Activated T-cell treated with anti-CD3 and anti-CD28 coated beads for 24 hours (primary cell): ENCODE data around the gene CELF4.

Experiments
- DNase-seq: peaks from one replicate; pipeline ENCODE4 v3.0.0-alpha.2; 2020; ENCODE audit warnings: low read depth

Gene CELF4

DNA sequence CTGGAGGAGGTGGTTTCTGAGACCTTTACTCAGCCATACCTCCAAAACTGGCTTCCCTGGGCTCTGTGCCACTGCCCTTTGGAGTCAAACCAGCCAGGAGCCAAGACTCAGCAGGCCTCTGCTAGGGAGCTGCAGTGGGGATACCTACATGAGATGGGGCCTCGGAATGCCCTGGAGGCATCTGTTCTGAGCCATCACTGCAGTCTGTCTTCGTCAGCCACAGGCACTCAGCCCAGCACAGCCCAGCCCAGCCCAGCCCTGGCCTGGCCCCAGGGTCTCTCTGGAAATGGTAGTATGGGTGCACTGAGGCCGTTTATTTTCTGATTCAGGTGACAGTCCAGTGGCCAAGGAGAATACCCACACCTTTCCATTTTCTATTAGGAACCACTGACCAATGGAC is 209.8 kb downstream of the CELF4 start:
- no peak for DNase-seq

DNA sequence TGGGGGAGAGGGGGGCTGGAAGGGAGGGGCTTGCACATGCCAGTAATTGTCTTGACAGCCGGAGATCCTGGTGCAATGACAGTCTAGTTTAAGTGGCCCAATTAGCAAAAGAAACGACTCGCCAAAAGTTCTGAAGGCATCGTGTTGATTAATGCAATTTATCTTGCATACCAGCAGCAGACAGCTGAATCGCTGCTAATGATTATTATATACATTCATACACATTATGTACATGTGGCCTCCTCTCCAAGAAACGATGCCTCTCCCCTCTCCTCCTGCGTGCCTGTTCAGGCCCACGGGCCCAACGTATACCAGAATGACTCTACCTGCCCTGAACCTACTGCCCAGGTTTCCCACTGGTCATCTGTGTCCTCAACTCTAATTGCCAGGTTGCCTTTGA is 214.5 kb downstream of the CELF4 start:
- DNase-seq: no peak

DNA sequence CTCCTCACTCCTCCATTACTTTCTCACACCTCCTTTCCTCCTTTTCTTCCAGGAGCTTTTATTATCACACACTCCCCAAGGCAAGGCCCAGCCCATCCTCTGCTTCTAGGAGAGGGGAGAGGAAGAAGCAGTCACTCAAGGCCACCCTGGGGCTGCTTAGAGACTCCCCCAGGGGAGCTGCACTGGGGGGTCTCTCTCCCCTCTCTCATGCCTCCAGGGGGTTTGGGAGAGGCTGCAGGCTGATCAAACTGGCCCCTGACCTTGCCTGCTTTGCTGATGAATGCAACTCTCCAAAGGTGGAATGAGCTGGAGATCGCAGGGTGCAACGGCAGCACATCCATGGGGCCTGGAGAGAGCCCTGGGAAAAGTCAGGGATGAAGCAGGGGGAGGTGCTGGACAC is 216.9 kb downstream of the CELF4 start:
- DNase-seq: no peak

DNA sequence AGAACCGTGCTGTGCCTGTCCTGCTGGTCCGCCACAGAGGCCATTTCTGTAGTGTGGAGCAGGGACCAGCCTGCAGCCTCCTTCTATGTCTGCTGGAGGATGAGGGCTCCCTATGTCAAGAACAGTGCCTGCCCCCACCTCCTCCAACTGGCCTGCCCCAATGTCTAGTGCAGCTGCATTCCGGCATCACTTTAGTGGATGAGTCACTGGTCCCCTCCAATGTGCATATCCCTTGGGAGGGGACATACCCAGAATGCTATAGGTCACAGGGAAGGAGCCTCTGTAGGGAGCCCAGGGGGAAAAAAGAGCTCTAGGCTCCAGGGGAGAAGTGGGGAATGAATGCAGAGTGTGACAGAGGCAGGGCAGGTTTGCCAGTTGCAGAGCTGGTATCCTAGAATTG is 219.6 kb downstream of the CELF4 start:
- no peak for DNase-seq

DNA sequence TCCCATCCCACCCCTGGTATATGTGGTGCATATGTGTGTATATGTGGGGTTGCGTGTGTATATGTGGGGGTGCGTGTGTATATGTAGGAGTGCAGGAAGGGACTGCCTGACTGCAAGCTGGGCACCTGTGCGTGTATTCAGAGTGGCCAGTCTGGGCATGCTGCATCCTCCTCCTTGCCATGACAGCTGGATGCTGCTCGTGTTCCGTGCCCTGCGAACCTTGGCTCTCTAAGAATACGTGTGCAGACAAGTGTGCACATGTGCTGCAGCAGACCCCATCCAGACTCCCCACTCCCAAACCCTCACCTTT is 222.1 kb downstream of the CELF4 start:
- no peak for DNase-seq

DNA sequence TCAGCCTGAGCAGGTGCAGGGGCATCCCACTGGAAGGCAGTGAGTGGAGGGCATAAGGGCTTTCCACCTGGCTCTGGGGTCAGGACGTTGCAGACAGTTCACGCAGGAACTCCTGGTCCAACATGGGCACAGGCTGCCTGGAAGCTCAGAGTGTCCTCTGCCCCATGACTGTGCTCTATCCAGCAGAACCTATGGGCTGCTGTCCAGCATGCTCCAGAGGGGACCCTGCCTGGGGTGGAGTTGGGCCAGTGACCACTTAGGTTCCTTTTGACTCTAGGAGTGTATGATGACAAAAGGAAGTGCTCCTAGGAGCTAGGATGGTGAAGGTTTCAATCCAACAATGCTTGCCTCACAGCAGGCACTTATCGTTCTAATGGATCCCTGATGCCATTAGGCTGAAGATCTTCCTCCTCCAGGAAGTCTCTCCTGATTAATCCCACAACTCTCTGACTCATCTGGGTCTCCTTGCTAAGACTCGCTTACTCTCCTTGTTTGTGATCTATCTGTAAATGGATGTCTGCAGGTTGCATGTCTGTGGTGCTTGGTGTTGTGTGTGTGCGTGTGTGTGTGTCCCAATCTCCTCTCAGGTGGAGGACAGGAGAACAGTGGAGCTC is 224.0 kb downstream of the CELF4 start:
- DNase-seq: no peak

DNA sequence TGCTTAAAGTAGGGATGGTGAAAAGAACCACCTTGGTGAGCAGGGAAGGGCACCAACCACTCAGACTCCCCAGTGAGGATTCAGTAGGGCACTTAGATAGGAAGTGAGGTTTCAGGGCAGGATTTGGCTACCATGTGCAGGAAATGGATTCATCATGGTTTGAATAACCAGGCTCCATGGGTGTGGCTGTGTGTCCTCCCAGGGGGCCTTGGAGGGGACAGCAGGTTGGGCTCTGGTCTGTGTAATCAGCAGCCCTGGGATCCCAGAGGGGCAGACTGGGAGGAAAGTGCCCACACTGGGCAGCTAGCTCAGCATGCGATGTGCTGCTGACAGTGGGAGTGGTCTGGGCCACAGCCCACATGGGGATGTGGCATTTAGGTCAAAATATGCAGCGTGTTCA is 224.6 kb downstream of the CELF4 start:
- no peak for DNase-seq

DNA sequence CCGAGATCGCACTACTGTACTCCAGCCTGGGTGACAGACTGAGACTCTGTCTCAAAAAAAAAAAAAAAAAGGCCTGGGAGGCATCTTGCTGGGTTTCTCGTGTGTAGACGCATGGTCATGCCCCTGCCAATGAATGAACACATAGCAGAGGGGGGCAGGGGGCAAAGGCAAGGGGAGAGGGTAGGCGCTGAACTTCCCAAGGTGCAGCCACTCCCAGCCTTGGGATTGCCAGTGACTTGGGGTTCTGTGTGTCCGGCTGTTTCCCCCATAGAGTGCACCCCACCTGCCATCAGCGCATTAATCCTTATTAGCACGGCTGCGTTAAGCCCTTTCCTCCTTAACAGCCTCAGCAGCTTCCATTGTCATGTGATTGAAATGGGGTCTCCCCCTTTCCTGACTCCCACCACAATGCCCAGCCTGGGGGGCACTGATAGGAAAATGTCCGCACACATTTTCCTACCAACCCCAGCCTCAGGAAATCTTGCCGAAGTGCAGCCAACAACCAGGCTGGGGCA is 225.8 kb downstream of the CELF4 start:
- no peak for DNase-seq

DNA sequence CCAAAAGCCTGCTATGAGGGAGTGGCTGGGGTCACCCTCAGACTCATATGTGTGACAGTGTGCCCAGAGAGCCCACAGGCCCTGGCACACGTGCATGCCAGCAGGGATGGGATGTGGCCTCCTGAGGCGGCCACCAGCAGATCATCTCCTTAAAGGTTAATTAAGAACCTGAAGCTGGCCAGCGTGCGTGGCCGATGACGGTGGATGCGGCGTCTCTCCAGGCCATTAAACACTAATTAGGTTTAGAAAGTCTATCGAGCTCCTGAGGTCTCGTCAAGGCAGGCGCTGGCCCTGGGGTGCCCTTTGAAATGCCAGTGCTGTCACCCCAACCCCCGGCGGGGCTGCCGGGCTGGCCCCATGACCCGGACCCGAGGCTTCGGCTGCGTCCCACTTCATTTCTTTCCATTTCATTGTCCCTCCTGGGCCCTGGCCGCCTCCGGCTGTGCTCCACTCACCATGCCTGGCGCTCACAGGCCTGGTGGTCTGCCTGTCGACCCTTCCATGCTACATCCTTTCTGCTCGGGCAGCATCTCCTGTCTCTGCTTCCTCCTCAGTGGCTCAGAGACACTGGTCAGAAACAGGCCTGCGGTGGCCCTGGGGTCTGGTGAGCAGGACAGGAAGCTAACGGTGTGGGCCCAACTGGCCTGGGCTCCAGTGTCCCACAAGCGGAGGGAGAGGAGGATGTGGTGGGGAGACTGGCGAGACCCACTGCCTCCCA is 228.9 kb downstream of the CELF4 start:
- DNase-seq: no peak

DNA sequence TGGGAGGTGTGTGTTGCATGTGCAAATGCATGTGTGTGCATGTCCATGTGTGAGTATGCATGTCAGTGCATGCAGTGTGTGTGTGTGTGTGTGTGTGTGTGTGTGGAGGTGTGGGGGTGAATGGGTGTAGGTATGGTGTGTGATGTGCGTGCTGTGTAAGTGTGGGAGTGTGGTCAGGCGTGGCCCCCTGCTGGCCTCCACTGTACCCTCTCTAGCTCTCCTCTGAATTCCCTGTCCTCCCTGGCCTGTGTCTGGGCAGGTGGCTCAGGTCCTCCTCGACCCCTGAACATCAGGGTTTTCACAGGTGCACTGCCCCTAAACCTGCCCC is 230.2 kb downstream of the CELF4 start:
- DNase-seq: no peak

DNA sequence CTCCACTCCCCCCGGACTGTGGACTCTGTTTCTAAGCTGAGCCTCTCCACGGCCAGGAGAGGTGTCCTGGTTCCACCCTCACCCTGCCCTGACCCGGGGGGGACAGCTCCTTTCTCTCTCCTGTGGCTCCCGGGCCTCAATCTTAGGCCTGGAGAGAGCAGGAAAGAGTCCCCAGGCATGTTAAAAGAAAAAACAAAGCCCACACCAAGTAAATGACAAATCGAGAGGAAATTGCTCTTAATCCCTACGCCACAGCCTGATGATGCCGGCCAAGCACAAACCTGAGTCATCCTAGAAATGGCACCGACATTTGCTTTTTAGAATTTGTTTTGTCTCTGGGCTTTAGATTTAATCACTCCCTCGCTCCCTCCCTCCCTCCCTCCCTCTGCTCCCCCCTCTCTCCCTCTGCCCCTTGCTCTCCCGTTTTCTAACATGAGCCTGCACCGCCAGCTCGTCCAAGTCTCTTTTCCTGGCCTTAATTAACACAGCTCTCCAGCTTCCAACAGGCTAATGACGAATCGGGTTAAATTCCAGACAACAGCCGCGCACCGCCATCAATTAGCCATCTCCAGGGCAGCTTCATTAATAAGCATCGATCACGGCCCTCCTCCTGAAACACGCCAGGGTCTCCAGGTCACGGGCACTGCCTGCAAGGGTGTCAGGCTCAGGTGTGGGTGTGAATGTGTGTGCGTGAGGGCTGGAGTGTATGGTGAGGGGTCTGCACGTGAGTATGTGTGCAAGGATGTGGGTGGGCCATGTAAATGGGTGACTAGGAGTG is 230.8 kb downstream of the CELF4 start:
- no peak for DNase-seq

DNA sequence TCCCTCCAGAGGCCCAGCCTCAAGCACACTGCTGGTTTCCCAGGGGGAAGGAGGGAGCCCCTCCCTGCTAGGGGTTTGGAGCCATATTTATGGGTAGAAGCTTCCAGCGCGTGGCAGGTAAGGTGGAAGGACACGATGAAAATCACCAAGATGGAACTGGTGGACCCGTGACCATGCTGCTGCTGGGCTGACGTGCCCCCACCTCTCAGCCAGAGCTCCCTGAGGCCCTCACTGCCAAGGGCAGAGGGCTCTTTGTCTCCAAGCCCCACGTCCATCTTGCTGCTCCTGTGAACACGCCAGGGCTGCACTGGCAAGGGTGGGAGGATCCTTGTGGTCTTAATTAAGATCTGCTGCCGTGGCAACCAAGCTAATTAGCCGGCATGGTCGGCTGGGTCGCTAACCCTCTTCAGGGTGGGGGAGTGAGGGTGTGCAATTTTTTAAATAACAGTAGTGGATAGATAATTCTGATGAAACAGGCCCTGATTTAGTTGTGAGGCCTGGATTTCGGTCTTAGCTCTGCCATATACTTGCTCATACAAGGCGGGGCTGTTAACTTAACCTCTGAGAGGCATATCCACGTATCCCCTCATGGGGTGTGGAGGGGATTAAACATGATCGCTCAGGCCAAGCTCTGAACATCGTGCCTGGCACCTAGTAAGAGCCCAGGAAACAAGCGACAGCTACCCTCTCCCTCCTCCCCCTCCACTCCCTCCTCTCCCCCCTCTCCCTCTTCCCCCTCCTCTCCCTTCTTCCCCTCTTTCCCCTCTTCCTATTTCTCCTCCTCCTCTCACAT is 232.8 kb downstream of the CELF4 start:
- DNase-seq: no peak

DNA sequence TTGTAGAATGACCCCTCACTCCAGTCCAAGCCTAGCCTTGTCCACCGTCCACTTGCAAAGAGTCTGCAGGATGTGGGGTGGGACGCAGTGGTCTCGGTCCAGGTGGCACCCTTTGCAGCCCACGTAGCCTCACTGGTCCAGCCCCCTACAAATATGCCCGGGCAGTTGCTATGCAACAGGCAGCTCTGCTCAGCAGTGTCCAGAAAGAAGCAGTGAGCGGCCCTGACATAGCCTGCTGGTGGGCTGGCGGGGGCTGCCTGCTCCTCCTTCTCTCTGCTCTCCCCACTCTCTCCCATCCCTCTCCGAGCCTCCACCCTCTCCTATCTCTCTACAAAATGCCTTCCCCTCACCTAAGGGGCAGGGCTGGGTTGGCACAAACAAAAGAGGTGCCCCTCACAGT is 233.4 kb downstream of the CELF4 start:
- no peak for DNase-seq

DNA sequence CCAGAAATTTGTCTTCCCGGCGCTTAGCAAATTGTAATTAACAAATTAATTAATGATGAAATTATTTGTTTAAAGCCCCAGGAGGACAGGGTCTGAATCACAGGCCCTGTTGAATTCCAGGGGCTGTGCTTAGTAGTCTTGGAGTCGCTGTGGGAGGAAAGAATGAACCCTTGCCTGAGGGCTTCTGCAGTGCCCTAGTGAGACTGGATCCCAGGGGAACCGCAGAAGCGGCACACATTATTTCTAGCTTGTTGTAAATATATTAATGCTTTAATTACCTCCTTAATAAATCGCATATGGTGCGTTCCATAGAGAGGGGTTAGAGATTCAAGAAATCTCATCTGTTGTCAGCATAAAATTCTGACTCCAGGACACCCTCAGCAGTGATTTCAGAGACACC is 235.4 kb downstream of the CELF4 start:
- DNase-seq: no peak

DNA sequence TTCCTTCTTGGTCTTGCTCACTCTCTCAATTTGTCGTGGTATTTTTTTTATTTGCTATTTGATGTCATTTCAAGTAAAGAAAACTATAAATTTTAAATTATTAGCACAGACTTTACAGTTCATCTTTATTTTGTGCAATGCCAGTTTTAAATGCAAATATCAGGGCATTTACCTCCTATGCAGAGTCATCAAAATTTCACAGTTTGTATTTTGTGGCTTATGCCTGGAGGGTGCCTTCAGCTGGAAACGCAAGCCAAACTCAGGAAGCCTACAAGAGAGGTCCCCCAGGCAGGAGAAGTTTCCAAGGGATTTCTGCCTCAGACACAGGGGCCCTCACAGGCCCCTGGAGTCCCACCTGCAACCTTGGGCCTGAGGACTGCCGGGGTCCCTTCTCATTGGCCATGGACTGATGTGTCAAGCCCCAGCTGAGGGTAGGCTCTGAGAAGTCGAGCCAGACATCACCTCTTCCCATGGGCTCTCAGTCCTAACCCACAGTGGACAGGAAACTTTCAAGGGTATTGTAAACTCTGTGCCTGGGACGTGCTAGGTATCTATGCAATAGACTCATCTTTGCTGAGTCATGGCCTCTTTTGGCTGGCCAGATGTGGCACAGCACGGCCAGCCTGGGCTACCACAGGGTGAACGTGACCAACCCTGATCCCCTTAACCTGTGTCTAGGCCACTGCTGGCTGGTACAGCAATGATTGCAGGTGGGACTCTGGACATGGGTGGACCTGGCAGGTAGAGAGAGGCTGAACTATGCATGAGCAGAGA is 236.5 kb downstream of the CELF4 start:
- DNase-seq: no peak

DNA sequence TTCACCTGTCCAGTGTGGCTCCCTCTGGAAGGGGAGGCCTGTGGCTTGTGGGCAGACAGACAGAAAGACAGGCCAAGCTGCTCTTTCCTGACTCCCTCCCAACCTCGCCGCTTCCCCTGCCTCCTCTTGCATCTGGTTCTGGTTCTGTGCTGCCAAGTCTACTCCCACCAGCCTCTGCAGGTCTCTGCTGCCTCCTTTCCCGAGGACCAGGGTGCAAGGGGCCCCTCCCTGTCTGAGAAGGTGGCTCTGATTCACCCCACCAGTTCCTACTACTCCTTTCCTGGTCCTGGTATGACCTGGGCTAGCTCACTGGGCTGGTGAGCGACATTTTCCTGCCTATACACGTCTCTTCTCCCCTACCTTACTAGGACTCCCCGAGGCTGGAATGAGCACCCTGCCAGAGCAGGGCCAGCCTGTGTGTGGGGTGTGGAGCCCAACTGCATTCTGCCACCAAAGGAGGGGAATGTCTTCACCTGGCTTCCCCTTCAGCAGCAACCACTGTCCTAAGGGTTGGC is 238.5 kb downstream of the CELF4 start:
- DNase-seq: no peak

DNA sequence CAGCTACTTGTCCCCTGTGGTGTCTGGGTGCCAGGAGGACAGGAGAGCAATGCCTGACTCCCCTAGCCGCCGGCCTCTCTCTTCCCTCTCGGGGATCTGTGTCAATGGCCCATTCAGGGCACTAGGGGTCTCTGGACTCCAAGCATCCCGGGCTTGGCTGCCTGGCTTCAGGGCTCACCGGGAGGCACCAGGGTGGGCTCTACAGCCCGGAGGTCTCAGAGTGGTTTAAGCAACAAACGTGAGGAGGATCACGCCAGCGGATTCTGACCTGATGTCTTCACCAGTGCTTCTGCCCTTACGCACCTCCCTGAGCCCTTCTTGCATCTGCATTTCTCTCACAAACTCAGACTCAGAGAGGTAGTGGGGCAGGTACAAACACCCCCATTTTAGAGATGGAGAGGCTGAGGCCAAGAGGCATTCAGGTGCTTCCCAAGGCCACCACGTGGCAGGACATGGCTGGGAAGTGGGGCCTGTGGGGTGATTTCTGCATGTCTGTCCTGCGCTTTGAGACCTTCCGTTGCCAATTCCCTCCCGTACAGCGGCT is 243.0 kb downstream of the CELF4 start:
- DNase-seq: no peak

DNA sequence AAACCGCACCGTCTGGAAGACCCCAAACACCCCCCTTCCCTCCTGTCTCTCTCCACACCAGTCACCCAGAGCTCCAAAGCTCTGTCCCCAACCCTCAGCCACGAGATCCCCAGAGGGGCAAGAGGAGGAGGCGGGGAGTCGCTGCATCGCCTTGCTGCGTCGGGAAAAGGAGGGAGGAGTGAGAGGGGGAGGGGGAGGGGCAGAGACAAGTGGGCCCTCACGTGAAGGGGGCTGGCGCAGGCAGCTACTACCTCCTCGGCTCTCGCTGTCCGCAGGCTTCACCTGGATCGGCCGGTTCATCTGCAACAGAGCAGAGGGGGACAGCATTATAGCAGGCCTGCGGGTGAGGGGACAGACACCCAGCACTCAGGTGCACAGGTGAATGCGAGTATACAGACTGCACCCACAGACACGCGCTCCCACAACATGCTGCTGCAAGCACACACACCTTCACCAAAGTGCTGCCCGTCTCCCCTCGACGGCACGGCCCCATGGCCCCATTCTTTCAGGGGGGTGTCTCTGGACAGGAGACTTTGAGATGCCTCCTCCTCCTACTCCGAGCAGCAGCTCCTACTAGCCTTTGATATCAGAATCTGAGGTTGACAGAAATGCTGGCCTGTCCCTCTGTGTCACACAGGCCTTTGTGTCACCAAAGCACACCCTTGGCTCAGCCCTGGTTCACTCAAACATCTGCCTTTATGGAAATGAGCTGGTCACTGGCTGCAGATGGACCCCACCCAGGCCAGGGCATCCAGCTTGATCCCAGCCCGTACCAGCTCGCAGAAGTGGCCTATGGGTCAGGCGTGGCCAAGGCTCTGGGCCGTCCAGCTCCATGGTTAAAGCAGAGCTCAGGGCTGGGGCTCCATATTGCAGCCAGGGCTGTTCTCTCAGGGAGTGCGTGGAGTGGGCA is 243.8 kb downstream of the CELF4 start:
- no peak for DNase-seq

DNA sequence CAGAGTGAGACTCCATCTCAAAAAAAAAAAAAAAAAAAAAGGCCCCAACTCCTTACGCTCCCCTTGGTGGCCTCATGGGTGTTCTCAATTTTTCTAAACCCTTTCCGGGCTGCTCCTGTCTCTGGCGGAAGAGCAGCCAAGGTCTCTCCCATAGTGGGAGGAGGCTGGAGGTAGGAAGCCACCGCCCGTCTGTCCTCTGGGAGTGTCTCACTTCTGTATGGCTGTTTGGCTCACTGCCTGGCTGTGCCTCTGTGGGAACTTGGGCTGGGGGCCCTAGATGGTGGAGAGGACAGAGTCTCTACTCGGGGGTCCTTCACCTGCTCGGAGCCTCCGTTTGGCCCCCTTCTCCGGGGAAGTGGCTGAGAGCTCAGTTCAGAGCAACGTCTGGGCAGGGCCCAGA is 245.3 kb downstream of the CELF4 start:
- DNase-seq: no peak
